ENCODE results near the gene ZNF513.
"Not testable (repeated sequence)": the region's sequence is repeated elsewhere in the genome, so short reads cannot be mapped to it uniquely, and the experiment has no call there.

The ZNF513 gene

GRCh38 chr2:27380626-27381545 lies at the start of gene ZNF513:
Gene ZNF513, minus strand, starts transcription at chr2:27380734. Its CDS starts 208 bp downstream, at chr2:27380526.
- DNase-seq (ENCODE audit: low read depth in 2 of 2) = peak; percentile 66 to 69

GRCh38 chr2:27428978-27429541 lies 48.5 kb upstream of the ZNF513 start:
- peak; percentile 18 to 28 for DNase-seq (ENCODE audit: low read depth in 2 of 2)

- DNase-seq (ENCODE audit: low read depth in 2 of 2) = peak; percentile 70 to 89
Observed at GRCh38 chr2:27428213-27428977, 47.9 kb upstream of the ZNF513 start, which contains the start of gene NRBP1. Gene NRBP1, plus strand, starts transcription at chr2:27428631. Its CDS starts 4,643 bp downstream, at chr2:27433274.

GRCh38 chr2:27427863-27428212 lies 47.3 kb upstream of the ZNF513 start:
- DNase-seq (ENCODE audit: low read depth in 2 of 2) = no peak

GRCh38 chr2:27425039-27425438 lies 44.5 kb upstream of the ZNF513 start:
- not testable (repeated sequence) for DNase-seq (ENCODE audit: low read depth in 2 of 2)

- DNase-seq (ENCODE audit: low read depth in 2 of 2) = no peak
Observed at GRCh38 chr2:27422958-27423357, 42.4 kb upstream of the ZNF513 start.

GRCh38 chr2:27421660-27422250 lies 41.2 kb upstream of the ZNF513 start:
- DNase-seq (ENCODE audit: low read depth in 2 of 2) = no peak

- DNase-seq (ENCODE audit: low read depth in 2 of 2) = no peak
Observed at GRCh38 chr2:27420996-27421395, 40.5 kb upstream of the ZNF513 start.

GRCh38 chr2:27416151-27416550 lies 35.6 kb upstream of the ZNF513 start:
- no peak for DNase-seq (ENCODE audit: low read depth in 2 of 2)

- DNase-seq (ENCODE audit: low read depth in 2 of 2) = no peak
Observed at GRCh38 chr2:27412419-27413152, 32.1 kb upstream of the ZNF513 start.

GRCh38 chr2:27409321-27410073 lies 29.0 kb upstream of the ZNF513 start, which contains the start of gene PPM1G:
Gene PPM1G, minus strand, starts transcription at chr2:27409591. Its CDS starts 169 bp downstream, at chr2:27409422.
- peak; percentile 88 to 96 for DNase-seq (ENCODE audit: low read depth in 2 of 2)

- no peak for DNase-seq (ENCODE audit: low read depth in 2 of 2)
Observed at GRCh38 chr2:27408601-27409320, 28.2 kb upstream of the ZNF513 start.

- DNase-seq (ENCODE audit: low read depth in 2 of 2) = no peak
Observed at GRCh38 chr2:27407798-27408491, 27.4 kb upstream of the ZNF513 start.

- DNase-seq (ENCODE audit: low read depth in 2 of 2) = no peak
Observed at GRCh38 chr2:27400348-27401135, 20.0 kb upstream of the ZNF513 start.

GRCh38 chr2:27398962-27399361 lies 18.4 kb upstream of the ZNF513 start:
- DNase-seq (ENCODE audit: low read depth in 2 of 2) = no peak

- no peak for DNase-seq (ENCODE audit: low read depth in 2 of 2)
Observed at GRCh38 chr2:27393225-27393624, 12.7 kb upstream of the ZNF513 start.

GRCh38 chr2:27390822-27391679 lies 10.5 kb upstream of the ZNF513 start:
- no peak for DNase-seq (ENCODE audit: low read depth in 2 of 2)
